ENCODE measurements around the gene MS4A2.

DNA sequence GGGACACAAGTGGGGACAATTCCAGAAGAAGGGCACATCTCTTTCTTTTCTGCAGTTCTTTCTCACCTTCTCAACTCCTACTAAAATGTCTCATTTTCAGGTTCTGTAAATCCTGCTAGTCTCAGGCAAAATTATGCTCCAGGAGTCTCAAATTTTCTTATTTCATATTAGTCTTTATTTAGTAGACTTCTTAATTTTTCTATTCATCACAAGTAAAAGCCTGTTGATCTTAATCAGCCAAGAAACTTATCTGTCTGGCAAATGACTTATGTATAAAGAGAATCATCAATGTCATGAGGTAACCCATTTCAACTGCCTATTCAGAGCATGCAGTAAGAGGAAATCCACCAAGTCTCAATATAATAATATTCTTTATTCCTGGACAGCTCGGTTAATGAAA is at the start of gene MS4A2:
- TF ChIP-seq, protein P1, sequence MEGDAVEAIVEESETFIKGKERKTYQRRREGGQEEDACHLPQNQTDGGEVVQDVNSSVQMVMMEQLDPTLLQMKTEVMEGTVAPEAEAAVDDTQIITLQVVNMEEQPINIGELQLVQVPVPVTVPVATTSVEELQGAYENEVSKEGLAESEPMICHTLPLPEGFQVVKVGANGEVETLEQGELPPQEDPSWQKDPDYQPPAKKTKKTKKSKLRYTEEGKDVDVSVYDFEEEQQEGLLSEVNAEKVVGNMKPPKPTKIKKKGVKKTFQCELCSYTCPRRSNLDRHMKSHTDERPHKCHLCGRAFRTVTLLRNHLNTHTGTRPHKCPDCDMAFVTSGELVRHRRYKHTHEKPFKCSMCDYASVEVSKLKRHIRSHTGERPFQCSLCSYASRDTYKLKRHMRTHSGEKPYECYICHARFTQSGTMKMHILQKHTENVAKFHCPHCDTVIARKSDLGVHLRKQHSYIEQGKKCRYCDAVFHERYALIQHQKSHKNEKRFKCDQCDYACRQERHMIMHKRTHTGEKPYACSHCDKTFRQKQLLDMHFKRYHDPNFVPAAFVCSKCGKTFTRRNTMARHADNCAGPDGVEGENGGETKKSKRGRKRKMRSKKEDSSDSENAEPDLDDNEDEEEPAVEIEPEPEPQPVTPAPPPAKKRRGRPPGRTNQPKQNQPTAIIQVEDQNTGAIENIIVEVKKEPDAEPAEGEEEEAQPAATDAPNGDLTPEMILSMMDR (IDR thresholded peaks at IDR 0.05): no peak
- TF ChIP-seq ZFX (IDR thresholded peaks at IDR 0.05; ENCODE audit: borderline replicate concordance): no peak

Data from 22Rv1 (cell line).